ENCODE measurements around the gene PRKCA.
A peak's percentile ranks its signal among the peaks of the same experiment; 100 is the strongest.

Gene PRKCA

GRCh38 chr17:66373079-66373478 lies 70.7 kb downstream of the PRKCA start:
- no peaks in the 10 kb centered on the region for H3K27me3 ChIP-seq
- peaks cover 15% of the 10 kb centered on the region for H3K4me1 ChIP-seq
- DNase-seq = no peak
- no peaks in the 10 kb centered on the region for H3K36me3 ChIP-seq
- no peak overlapping the region for H3K4me3 ChIP-seq (ENCODE audit: low read depth, low read length)
- no peaks in the 10 kb centered on the region for H3K9me3 ChIP-seq
- TF ChIP-seq, protein P1, sequence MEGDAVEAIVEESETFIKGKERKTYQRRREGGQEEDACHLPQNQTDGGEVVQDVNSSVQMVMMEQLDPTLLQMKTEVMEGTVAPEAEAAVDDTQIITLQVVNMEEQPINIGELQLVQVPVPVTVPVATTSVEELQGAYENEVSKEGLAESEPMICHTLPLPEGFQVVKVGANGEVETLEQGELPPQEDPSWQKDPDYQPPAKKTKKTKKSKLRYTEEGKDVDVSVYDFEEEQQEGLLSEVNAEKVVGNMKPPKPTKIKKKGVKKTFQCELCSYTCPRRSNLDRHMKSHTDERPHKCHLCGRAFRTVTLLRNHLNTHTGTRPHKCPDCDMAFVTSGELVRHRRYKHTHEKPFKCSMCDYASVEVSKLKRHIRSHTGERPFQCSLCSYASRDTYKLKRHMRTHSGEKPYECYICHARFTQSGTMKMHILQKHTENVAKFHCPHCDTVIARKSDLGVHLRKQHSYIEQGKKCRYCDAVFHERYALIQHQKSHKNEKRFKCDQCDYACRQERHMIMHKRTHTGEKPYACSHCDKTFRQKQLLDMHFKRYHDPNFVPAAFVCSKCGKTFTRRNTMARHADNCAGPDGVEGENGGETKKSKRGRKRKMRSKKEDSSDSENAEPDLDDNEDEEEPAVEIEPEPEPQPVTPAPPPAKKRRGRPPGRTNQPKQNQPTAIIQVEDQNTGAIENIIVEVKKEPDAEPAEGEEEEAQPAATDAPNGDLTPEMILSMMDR (IDR thresholded peaks at IDR 0.05; ENCODE audit: low read depth, low read length) = no peak

DNA sequence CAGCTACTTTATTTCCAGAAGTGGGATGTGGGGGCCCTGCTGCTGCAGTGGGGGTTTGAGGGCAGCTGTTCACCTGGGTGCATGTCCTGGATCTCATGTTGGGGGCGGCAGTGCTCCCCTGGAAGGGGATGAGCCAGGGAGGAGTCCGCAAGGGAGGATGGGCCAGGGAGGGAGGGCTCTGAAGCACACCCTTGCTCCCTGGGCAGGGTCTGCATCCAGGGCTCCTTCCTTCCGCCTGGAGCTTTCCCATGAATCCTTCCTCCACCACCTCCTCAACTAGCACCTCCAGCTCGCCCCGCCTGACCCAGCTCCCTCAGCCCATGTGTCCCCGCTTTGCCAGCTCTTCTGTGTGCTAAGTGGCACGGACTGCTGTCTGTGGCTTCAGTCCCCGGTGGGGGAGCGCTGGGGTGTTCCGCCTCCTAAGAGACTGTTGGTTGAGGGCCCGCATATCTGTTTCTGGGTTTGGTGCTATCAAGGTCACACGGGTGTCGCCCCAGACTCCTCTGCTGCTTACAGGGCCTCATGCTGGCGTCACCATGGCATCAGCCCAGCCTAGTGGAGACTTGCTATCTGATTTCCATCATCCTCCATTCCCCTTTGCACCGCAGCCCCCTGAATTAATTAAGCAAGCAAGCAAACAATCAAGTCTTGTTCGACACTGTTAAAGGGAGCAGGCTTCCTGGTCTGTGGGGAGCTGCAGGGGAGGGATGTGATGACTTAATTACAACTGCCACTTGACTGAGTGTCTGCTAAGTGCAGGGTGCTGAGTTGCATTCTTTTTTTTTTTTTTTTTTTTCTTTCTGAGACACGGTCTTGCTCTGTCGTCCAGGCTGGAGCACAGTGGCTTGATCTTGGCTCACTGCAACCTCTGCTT lies 71.8 kb downstream of the PRKCA start:
- peak; percentile 62 for DNase-seq
- Histone ChIP-seq H3K27me3 (no peaks in the 10 kb centered on the region), H3K9me3 (no peaks in the 10 kb centered on the region), H3K4me3 (ENCODE audit: low read depth, low read length) (peak overlapping the region; percentile 5), H3K36me3 (no peaks in the 10 kb centered on the region), H3K4me1 (peaks cover 15% of the 10 kb centered on the region)
- TF ChIP-seq, protein P1 (IDR thresholded peaks at IDR 0.05; ENCODE audit: low read depth, low read length) = no peak

- Histone ChIP-seq H3K27me3 (no peaks in the 10 kb centered on the region), H3K9me3 (no peaks in the 10 kb centered on the region), H3K36me3 (no peaks in the 10 kb centered on the region), H3K4me1 (peaks cover 15% of the 10 kb centered on the region), H3K4me3 (ENCODE audit: low read depth, low read length) (no peak overlapping the region)
- no peak for DNase-seq
- TF ChIP-seq, protein P1 (IDR thresholded peaks at IDR 0.05; ENCODE audit: low read depth, low read length) = no peak
These were observed 72.7 kb downstream of the PRKCA start for GRCh38 chr17:66375121-66375520.

- Histone ChIP-seq H3K4me1 (peaks cover 15% of the 10 kb centered on the region), H3K36me3 (no peaks in the 10 kb centered on the region), H3K4me3 (ENCODE audit: low read depth, low read length) (no peak overlapping the region), H3K9me3 (no peaks in the 10 kb centered on the region), H3K27me3 (no peaks in the 10 kb centered on the region)
- no peak for DNase-seq
- TF ChIP-seq, protein P1 (IDR thresholded peaks at IDR 0.05; ENCODE audit: low read depth, low read length) = no peak
These were observed 75.9 kb downstream of the PRKCA start for GRCh38 chr17:66378296-66378695.

DNA sequence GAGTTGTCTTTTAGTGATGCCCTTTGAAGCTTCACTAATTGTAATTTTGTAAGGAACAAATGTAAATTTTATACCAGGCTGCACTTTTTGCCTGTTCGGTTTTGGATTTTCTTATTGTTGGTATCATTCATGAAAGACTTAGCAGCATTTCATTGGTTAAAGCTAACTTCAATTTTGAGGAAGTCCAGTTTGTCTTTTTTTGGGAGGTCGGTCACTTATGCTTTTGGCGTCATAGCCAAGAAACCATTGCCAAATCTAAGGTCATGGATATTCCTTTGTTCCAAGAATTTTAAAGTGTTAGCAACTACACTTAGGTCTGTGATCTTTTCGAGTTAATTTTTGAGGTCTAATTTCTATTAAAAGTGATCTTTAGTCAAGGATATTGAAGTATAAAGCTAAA lies 77.1 kb downstream of the PRKCA start:
- TF ChIP-seq, protein P1 (IDR thresholded peaks at IDR 0.05; ENCODE audit: low read depth, low read length) = no peak
- Histone ChIP-seq H3K4me1 (peaks cover 7% of the 10 kb centered on the region), H3K27me3 (no peaks in the 10 kb centered on the region), H3K9me3 (no peaks in the 10 kb centered on the region), H3K4me3 (ENCODE audit: low read depth, low read length) (no peak overlapping the region), H3K36me3 (no peaks in the 10 kb centered on the region)
- DNase-seq = no peak

DNA sequence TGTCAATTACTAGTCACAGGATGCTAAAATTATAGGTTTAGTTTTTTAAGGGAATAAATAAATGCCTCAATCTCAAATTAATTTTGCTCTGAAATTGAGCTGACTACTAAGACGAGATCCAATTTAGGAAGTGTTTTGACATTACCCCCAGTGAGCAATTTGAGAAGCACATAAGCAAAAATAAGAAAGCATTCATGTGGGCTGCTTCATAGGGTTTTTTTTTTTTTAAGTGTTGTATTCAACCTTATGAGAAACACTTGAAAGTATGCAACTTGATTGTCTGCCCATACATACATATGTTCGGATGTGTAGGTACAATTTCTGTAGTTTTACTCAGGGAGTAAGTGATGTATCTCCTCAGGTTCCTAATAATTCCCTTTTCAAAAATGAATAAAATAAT lies 77.6 kb downstream of the PRKCA start:
- H3K9me3 ChIP-seq = no peaks in the 10 kb centered on the region
- H3K4me3 ChIP-seq (ENCODE audit: low read depth, low read length) = no peak overlapping the region
- no peaks in the 10 kb centered on the region for H3K36me3 ChIP-seq
- H3K27me3 ChIP-seq = no peaks in the 10 kb centered on the region
- peaks cover 4% of the 10 kb centered on the region for H3K4me1 ChIP-seq
- DNase-seq = no peak
- TF ChIP-seq, protein P1 (IDR thresholded peaks at IDR 0.05; ENCODE audit: low read depth, low read length) = no peak
